Hepatocyte (in vitro differentiated cells): Measurements from ENCODE around the gene PHLDA3.

Experiments used
- CTCF ChIP-seq: fragments of 200-600 bp; sonication (generic); IDR thresholded peaks from 2 replicates; pipeline ENCODE4 v1.5.1; 2016; ENCODE audit warnings: antibody characterized with exemption, mild to moderate bottlenecking; ENCODE audit not compliant: poor library complexity
- EZH2 ChIP-seq: fragments of 200-600 bp; sonication (generic); IDR thresholded peaks from 2 replicates; pipeline ENCODE4 v1.6.1; 2016; ENCODE audit warnings: antibody characterized with exemption, mild to moderate bottlenecking, borderline replicate concordance
- EZH2phosphoT487 ChIP-seq: fragments of 200-600 bp; sonication (generic); IDR thresholded peaks from one replicate; pipeline ENCODE4 v1.6.1; 2018; ENCODE audit warnings: antibody characterized with exemption, mild to moderate bottlenecking, low read depth, moderate library complexity; ENCODE audit not compliant: unreplicated experiment, severe bottlenecking

DNA sequence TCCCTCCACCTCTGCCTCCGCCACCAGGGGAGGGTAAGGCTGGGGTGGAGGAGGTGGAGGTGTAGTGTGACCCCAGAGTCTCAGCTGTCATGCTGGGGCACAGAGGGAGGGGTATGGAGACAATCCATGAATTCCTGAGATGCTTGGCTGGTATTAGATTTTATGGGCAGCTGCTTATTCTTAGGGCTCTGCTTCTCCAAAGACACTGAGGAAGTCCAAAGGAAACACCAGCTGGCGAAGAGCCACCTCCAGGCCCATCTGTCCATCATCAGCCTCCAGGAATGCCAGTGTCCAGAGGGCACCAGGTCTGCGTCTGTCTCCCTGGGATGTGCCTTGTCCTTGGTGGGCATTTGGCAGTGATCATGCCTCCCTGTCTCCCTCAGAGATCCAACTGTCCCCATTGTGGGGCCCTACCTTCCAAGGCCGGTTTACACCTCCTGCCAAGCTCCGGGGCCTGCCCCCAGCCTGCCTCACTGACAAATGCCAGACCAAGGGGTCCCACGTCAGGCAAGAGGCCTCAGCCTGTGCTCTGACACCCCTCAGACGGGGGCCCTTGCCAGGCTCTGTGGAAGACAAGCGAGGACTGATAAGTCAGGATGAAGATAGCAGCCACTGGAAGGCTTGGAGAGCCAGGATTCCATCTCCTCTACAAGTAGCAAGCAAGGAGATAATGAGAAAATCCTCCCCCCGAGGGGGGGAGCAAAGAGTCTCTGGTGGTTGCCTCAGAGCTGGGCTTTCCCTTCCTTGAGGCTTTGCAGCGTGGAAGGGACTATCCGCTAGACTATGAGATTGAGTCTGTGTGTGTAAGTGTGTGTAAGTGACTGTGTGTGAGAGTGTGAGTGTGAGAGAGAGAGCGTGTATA is 49.0 kb downstream of the PHLDA3 start:
- TF ChIP-seq EZH2phosphoT487 (no peak), CTCF (no peak), EZH2 (no peak)
